Lower lobe of right lung (tissue), 2 donors: ENCODE data around the gene ZNF792. TPM values are rescaled to one million over a fixed set of nuclear protein-coding genes. Genes with fewer than 3 reads are reported as not detected.
"Not testable (repeated sequence)": the region's sequence is repeated elsewhere in the genome, so short reads cannot be mapped to it uniquely, and the experiment has no call there.

Source experiments
- ATAC-seq, 2 donors: fragments of 200-7000 bp; cut with Tn5 transposase; one replicate each; pipeline ENCODE4 v1.9.1; 2020 to 2022; ENCODE audit warnings: mild to moderate bottlenecking in 2 of 2, moderate library complexity in 2 of 2
- DNase-seq: peaks from one replicate; pipeline ENCODE4 v3.0.0-alpha.2; 2020
- H3K27ac ChIP-seq: fragments of 200-600 bp; one replicate; pipeline ENCODE4 v1.8.0; 2022
- H3K27me3 ChIP-seq: fragments of 200-600 bp; one replicate; pipeline ENCODE4 v1.8.0; 2022; ENCODE audit warnings: low read depth
- H3K36me3 ChIP-seq: fragments of 200-600 bp; one replicate; pipeline ENCODE4 v1.8.0; 2022; ENCODE audit warnings: mild to moderate bottlenecking
- H3K4me1 ChIP-seq: fragments of 200-600 bp; one replicate; pipeline ENCODE4 v1.8.0; 2022
- H3K4me3 ChIP-seq: fragments of 200-600 bp; one replicate; pipeline ENCODE4 v1.8.0; 2022; ENCODE audit warnings: mild to moderate bottlenecking
- H3K9me3 ChIP-seq: fragments of 200-600 bp; one replicate; pipeline ENCODE4 v1.8.0; 2022
- CTCF ChIP-seq: fragments of 200-600 bp; IDR thresholded peaks from one replicate; pipeline ENCODE4 v1.8.0; 2022; ENCODE audit warnings: antibody characterized with exemption, mild to moderate bottlenecking
- intact Hi-C: fragments of 100-400 bp; cut with DNase I; formaldehyde crosslinking; loops from one replicate; pipeline ENCODE4 v1.11.0; 2022
- total RNA-seq: library from RNA; stranded (reverse); fragmentation: NEBNext Ultra II Directional; extraction: Animal tissue kit (Norgen Biotek cat#: 25700); gene quantifications from one replicate; pipeline ENCODE4 v1.2.1, GENCODE V29; 2021
- donor health status: DM: no; HTN: yes; CAD: no; lungs with severe emphysema.

Gene ZNF792
- total RNA-seq, 1 donor from 2014 or later: 12.1 TPM

DNA sequence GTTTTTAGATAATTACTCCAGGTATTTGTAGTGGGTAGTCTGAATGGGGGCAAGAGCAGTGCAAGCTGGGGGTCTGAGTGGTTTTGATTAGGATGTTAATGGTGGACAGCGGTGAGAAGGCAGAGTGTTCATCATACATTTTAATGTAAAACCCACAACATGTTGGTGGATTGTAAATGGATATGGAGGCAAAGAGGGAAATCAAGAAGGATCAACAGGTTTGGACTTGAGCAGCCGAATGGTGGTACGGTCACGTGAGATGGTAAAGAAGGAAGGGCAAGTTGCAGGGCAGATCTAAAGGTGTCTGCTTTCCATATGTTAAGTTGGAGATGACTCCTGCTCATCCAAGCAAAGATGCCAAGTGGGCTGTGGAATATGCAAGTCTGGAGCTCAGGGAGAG, 27.8 kb downstream of the ZNF792 start:
- intact Hi-C loops: no loop called here
- Histone ChIP-seq H3K27ac (no peak overlapping the region), H3K36me3 (peaks cover 63% of the 10 kb centered on the region), H3K27me3 (no peaks in the 10 kb centered on the region), H3K4me1 (no peaks in the 10 kb centered on the region), H3K4me3 (no peak overlapping the region), H3K9me3 (no peaks in the 10 kb centered on the region)
- TF ChIP-seq CTCF: no peak
- ATAC-seq: no peak
- DNase-seq: no peak

DNA sequence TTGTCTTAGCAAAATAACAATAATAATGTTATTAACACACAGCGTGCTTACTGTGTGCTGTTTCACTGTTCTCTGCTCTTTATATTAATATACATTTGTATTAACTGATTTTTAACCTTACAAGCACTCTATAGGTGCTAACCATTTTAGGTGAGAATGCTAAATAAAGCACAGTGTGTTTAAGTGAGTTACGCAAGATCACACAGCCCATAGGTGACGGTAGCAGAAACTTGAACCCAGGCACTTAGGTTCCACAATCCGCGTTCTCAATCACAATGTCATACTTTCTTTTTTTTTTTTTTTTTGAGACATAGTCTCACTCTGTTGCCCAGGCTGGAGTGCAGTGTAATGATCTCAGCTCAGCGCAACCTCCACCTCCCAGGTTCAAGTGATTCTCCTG, 31.5 kb downstream of the ZNF792 start:
- ATAC-seq: no peak
- Histone ChIP-seq H3K27me3 (no peaks in the 10 kb centered on the region), H3K4me1 (peaks cover 9% of the 10 kb centered on the region), H3K36me3 (peaks cover 69% of the 10 kb centered on the region), H3K4me3 (no peak overlapping the region), H3K27ac (no peak overlapping the region), H3K9me3 (no peaks in the 10 kb centered on the region)
- no peak for TF ChIP-seq CTCF
- intact Hi-C loops: no loop called here
- DNase-seq: no peak

DNA sequence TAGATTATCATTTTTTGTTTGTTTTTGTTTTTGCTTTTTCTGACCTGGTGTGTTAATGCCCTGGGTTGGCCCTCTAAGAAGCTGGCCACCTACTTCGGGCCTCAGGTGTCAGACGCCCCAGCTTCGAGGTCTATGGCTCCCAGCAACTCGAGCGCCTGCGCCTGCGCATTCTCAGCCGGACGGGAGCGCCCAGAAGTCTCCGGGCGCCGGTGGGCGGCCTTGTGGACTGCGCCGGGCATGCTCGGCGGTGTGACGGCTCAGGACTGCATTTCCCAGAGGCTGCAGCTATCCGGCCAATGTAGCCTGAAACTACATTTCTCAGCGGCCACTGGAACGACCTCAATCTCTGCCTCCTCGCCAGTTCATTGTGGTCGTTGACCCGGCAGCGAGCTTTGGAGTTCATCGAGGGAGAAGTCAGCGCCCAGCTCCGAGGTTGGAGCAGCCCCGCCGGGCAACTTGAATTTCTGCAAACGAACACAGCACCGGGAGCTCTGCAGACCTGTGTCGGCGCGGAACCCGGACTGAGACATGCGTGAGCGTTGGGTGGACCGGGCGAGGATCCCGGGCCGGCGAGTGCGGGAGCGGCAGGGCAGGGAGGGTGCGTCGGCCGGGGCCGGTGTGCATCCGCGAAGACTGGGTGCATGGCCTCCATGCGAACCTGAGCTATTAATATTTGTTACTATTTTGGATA, 37.2 kb downstream of the ZNF792 start, which contains the start of gene ZNF30:
Gene ZNF30, plus strand, starts transcription at position 219 of the 691 bp plus-strand sequence. CDS start 3,045 bp downstream, outside the sequence.
- Histone ChIP-seq H3K36me3 (peaks cover 20% of the 10 kb centered on the region), H3K27me3 (no peaks in the 10 kb centered on the region), H3K9me3 (no peaks in the 10 kb centered on the region), H3K4me1 (peaks cover 12% of the 10 kb centered on the region), H3K27ac (peak within 1 kb of the TSS; percentile 80), H3K4me3 (peak within 1 kb of the TSS; percentile 85)
- DNase-seq: peak; percentile 96
- no peak for TF ChIP-seq CTCF
- intact Hi-C loops: no loop called here
- ATAC-seq: peak; percentile 99 to 100

- no peaks in the 10 kb centered on the region for H3K9me3 ChIP-seq
- ATAC-seq (no peak), DNase-seq (no peak)
- H3K4me3 ChIP-seq: peak overlapping the region; percentile 85
- peaks cover 15% of the 10 kb centered on the region for H3K36me3 ChIP-seq
- H3K4me1 ChIP-seq: peaks cover 12% of the 10 kb centered on the region
- intact Hi-C loops: no loop called here
- peak overlapping the region; percentile 80 for H3K27ac ChIP-seq
- no peaks in the 10 kb centered on the region for H3K27me3 ChIP-seq
- no peak for TF ChIP-seq CTCF
These were observed 37.7 kb downstream of the ZNF792 start for GRCh38 chr19:34926361-34926684.

DNA sequence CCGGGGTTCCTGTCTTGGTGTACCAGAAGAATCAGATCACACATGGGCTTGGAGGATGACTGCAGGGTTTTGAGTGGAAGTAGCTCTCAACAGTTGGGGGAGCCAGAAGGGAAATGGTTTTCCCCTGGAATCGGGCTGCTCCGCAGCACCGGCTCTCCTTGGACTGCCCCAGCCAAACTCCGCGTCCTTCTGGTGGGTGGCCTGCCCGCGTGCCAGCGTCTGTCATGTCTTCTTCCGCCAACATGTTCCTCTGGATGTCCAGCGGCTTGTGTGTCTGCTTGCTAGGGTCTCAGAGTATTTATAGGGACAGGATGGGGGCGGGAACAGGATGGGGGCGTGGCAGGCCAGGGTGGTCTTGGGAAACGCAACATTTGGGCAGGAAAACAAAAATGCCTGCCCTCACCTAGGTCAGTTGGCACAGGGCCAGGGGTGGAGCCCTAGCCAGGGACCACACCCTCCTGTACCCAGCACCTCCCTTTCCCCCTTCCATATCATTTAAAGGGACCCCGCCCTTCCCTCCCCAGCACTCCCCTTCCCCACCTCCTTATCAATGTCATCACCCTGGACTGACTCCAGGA, 38.7 kb downstream of the ZNF792 start:
- Histone ChIP-seq H3K9me3 (no peaks in the 10 kb centered on the region), H3K4me1 (peaks cover 12% of the 10 kb centered on the region), H3K4me3 (no peak overlapping the region), H3K36me3 (peaks cover 6% of the 10 kb centered on the region), H3K27ac (no peak overlapping the region), H3K27me3 (no peaks in the 10 kb centered on the region)
- intact Hi-C loops: no loop called here
- no peak for TF ChIP-seq CTCF
- ATAC-seq: no peak
- no peak for DNase-seq

DNA sequence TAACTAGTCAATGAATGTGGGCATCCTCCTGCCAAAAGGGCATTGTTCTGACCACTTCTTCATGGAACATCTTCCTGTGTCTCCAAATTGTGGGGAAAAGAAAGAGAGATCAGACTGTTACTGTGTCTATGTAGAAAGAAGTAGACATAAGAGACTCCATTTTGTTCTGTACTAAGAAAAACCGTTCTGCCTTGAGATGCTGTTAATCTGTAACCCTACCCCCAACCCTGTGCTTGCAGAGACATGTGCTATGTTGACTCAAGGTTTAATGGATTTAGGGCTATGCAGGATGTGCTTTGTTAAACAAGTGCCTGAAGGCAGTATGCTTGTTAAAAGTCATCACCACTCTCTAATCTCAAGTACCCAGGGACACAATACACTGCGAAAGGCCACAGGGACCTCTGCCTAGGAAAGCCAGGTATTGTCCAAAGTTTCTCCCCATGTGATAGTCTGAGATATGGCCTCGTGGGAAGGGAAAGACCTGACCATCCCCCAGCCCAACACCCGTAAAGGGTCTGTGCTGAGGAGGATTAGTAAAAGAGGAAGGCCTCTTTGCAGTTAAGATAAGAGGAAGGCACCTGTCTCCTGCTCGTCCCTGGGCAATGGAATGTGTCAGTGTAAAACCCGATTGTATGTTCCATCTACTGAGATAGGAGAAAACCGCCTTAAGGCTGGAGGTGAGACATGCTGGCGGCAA, 43.8 kb downstream of the ZNF792 start:
- H3K36me3 ChIP-seq, H3K27ac ChIP-seq, DNase-seq, H3K4me3 ChIP-seq, ATAC-seq, intact Hi-C loops, H3K4me1 ChIP-seq, H3K27me3 ChIP-seq: not testable (repeated sequence)
- H3K9me3 ChIP-seq: peaks cover 24% of the 10 kb centered on the region
